ENCODE measurements around the gene CLEC16A. TPM values are rescaled to one million over a fixed set of nuclear protein-coding genes. Genes with fewer than 3 reads are reported as not detected.

CLEC16A gene, protein sequence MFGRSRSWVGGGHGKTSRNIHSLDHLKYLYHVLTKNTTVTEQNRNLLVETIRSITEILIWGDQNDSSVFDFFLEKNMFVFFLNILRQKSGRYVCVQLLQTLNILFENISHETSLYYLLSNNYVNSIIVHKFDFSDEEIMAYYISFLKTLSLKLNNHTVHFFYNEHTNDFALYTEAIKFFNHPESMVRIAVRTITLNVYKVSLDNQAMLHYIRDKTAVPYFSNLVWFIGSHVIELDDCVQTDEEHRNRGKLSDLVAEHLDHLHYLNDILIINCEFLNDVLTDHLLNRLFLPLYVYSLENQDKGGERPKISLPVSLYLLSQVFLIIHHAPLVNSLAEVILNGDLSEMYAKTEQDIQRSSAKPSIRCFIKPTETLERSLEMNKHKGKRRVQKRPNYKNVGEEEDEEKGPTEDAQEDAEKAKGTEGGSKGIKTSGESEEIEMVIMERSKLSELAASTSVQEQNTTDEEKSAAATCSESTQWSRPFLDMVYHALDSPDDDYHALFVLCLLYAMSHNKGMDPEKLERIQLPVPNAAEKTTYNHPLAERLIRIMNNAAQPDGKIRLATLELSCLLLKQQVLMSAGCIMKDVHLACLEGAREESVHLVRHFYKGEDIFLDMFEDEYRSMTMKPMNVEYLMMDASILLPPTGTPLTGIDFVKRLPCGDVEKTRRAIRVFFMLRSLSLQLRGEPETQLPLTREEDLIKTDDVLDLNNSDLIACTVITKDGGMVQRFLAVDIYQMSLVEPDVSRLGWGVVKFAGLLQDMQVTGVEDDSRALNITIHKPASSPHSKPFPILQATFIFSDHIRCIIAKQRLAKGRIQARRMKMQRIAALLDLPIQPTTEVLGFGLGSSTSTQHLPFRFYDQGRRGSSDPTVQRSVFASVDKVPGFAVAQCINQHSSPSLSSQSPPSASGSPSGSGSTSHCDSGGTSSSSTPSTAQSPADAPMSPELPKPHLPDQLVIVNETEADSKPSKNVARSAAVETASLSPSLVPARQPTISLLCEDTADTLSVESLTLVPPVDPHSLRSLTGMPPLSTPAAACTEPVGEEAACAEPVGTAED
- total RNA-seq, result 79.5 and 82.3 TPM in 2 replicates
- 19.8 TPM for total RNA-seq (2013)
- 20.8 and 21.9 TPM in 2 replicates for polyA plus RNA-seq
- polyA minus RNA-seq, result 35.9 and 66.9 TPM in 2 replicates

DNA sequence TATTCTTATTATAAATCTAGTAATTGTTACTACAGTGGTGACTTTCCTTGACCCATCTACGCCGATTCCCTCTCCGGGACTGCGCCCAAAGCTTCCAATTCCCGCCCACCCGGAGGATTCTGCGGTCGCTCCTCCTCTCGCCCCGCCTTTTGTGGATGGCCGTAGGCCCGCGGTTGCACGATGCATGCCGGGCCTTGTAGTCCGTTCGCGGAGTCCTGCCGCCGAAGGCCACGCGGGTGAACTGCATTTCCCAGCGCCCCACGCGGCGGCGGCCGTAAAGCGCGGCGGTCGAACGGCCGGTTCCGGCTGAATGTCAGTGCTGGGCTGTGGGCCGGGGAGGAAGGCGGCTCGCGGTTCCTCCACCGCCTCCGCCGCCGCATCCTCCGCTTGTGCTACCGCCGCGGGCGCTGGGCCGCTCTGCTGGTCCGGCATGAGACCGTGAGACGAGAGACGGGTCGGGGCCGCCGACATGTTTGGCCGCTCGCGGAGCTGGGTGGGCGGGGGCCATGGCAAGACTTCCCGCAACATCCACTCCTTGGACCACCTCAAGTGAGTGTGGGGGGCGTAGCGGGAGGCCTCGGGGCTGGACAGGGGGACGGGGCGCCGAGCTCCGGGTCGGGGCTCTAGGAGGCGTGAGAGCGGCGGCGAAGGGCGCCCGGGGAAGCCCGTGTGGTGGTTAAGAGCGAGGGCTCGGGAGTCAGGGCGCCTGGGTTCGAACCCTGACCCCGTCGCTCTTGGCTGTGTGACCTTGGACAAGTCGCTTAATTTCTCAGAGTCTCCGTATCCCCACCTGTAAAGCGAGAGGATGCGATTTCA, at the start of gene CLEC16A:
Gene CLEC16A, plus strand, starts transcription at position 316 of the 816 bp plus-strand sequence. Its CDS starts 154 bp downstream, at position 470.
- no peaks in the 10 kb centered on the region for H3K9me3 Mint-ChIP-seq (ENCODE audit: insufficient read depth)
- Histone ChIP-seq H3K27me3 (replicated peaks in 1 of 4; ENCODE audit: control extremely low read depth in 1 of 4, control insufficient read depth in 3 of 4, insufficient read depth in 4 of 4, low read length in 3 of 4) (no peaks in the 10 kb centered on the region), H3K4me1 (ENCODE audit: control insufficient read depth in 2 of 2, insufficient read depth in 2 of 2, low read length in 2 of 2) (peaks cover 69 to 79% of the 10 kb centered on the region in 2 donors), H4K20me1 (ENCODE audit: control insufficient read depth, insufficient read depth, low read length, poor library complexity, severe bottlenecking) (peaks cover 46% of the 10 kb centered on the region), H2AFZ (ENCODE audit: insufficient read depth, low read depth, low read length, poor library complexity, severe bottlenecking) (peak within 1 kb of the TSS; percentile 76), H3K79me2 (ENCODE audit: control insufficient read depth, insufficient read depth, low read length) (peaks cover 70% of the 10 kb centered on the region), H3K9ac (ENCODE audit: low read length) (peak within 1 kb of the TSS; percentile 90), H3K4me3 (ENCODE audit: control extremely low read depth in 1 of 5, extremely low read depth in 1 of 5, insufficient read depth in 1 of 5, low read depth in 2 of 5, low read length in 4 of 5) (peak within 1 kb of the TSS; percentile 64 to 91 (median 77)), H3K27ac (ENCODE audit: low read length in 2 of 2) (peak within 1 kb of the TSS; percentile 54 to 83), H3K36me3 (replicated peaks in 1 of 2; ENCODE audit: control extremely low read depth in 1 of 2, control insufficient read depth in 1 of 2, extremely low read depth in 1 of 2, insufficient read depth in 2 of 2, low read length in 1 of 2) (no peaks in the 10 kb centered on the region), H3K4me2 (replicated peaks; ENCODE audit: low read depth, low read length, poor library complexity, severe bottlenecking) (peak within 1 kb of the TSS; percentile 92), H3K9me3 (ENCODE audit: control extremely low read depth in 1 of 3, control insufficient read depth in 2 of 3, insufficient read depth in 1 of 3, low read length in 2 of 3) (no peaks in the 10 kb centered on the region)
- H3K4me3 Mint-ChIP-seq, result peak within 1 kb of the TSS; percentile 90
- no peaks in the 10 kb centered on the region for H3K27me3 Mint-ChIP-seq
- DNase-seq, result peak; percentile 96
- CTCF ChIA-PET, result interaction anchor here (1.5 to 3.9 kb wide), 3 partner anchors 9 to 54 kb away, joined by 3 to 21 read pairs (median 11); no protein-coding TSS in a partner anchor
- intact Hi-C loops (cut with micrococcal nuclease), result loop anchor here (1.0 to 5.0 kb wide), 2 partner anchors 200 to 908 kb away; partner anchors contain the start of gene RSL1D1
- TF ChIP-seq, protein P1, sequence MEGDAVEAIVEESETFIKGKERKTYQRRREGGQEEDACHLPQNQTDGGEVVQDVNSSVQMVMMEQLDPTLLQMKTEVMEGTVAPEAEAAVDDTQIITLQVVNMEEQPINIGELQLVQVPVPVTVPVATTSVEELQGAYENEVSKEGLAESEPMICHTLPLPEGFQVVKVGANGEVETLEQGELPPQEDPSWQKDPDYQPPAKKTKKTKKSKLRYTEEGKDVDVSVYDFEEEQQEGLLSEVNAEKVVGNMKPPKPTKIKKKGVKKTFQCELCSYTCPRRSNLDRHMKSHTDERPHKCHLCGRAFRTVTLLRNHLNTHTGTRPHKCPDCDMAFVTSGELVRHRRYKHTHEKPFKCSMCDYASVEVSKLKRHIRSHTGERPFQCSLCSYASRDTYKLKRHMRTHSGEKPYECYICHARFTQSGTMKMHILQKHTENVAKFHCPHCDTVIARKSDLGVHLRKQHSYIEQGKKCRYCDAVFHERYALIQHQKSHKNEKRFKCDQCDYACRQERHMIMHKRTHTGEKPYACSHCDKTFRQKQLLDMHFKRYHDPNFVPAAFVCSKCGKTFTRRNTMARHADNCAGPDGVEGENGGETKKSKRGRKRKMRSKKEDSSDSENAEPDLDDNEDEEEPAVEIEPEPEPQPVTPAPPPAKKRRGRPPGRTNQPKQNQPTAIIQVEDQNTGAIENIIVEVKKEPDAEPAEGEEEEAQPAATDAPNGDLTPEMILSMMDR (IDR thresholded peaks at IDR 0.05), result no peak
- no peak for TF ChIP-seq EZH2 (IDR thresholded peaks at IDR 0.05; ENCODE audit: borderline replicate concordance, insufficient read depth, low read depth, low read length, poor library complexity, severe bottlenecking)
- peaks cover 78% of the 10 kb centered on the region for H3K4me1 Mint-ChIP-seq
- POLR2A ChIA-PET, result interaction anchor here (0.5 to 1.6 kb wide), 4 partner anchors 10 to 623 kb away, joined by 3 to 5 read pairs (median 3); no protein-coding TSS in a partner anchor
- ATAC-seq (ENCODE audit: low read depth), result peak; percentile 71
- under 1% methylated on average over 86 of the region's 86 CpGs for WGBS (ENCODE audit: insufficient coverage)
- H3K27ac Mint-ChIP-seq, result peak within 1 kb of the TSS; percentile 81
